ENCODE data around the gene RBM23. TPM values are rescaled to one million over a fixed set of nuclear protein-coding genes. Genes with fewer than 3 reads are reported as not detected.

RBM23 gene
- total and polyA plus RNA-seq, 9 of the 15 experiments (the other 6 are each of a cell fraction or from before 2014, with no cell fraction given): 46.0 to 102 (median 58.5) TPM

- no peak for TF ChIP-seq ZNF280B (CRISPR knock-in tag; IDR thresholded peaks at IDR 0.05)
- no peak for TF ChIP-seq ZNF77 (CRISPR knock-in tag; IDR thresholded peaks at IDR 0.05)
- TF ChIP-seq, protein P1, sequence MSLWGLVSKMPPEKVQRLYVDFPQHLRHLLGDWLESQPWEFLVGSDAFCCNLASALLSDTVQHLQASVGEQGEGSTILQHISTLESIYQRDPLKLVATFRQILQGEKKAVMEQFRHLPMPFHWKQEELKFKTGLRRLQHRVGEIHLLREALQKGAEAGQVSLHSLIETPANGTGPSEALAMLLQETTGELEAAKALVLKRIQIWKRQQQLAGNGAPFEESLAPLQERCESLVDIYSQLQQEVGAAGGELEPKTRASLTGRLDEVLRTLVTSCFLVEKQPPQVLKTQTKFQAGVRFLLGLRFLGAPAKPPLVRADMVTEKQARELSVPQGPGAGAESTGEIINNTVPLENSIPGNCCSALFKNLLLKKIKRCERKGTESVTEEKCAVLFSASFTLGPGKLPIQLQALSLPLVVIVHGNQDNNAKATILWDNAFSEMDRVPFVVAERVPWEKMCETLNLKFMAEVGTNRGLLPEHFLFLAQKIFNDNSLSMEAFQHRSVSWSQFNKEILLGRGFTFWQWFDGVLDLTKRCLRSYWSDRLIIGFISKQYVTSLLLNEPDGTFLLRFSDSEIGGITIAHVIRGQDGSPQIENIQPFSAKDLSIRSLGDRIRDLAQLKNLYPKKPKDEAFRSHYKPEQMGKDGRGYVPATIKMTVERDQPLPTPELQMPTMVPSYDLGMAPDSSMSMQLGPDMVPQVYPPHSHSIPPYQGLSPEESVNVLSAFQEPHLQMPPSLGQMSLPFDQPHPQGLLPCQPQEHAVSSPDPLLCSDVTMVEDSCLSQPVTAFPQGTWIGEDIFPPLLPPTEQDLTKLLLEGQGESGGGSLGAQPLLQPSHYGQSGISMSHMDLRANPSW (CRISPR knock-in tag; IDR thresholded peaks at IDR 0.05): no peak
- peak; percentile 2 for TF ChIP-seq SUPT5H (IDR thresholded peaks at IDR 0.05)
- TF ChIP-seq, protein P2, sequence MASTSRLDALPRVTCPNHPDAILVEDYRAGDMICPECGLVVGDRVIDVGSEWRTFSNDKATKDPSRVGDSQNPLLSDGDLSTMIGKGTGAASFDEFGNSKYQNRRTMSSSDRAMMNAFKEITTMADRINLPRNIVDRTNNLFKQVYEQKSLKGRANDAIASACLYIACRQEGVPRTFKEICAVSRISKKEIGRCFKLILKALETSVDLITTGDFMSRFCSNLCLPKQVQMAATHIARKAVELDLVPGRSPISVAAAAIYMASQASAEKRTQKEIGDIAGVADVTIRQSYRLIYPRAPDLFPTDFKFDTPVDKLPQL (IDR thresholded peaks at IDR 0.05; ENCODE audit: extremely low read depth, insufficient read length): no peak
- TF ChIP-seq MAZ (CRISPR knock-in tag; conservative IDR thresholded peaks at IDR 0.05 in 1 of 2, IDR thresholded peaks at IDR 0.05 in 1 of 2): peak; percentile 10 to 62; a peak in 3 of 4 replicates
- TF ChIP-seq CREBBP (IDR thresholded peaks at IDR 0.05; ENCODE audit: low read depth, low read length): no peak
- no peak for TF ChIP-seq EWSR1 (IDR thresholded peaks at IDR 0.05; ENCODE audit: borderline replicate concordance, low read depth, partially characterized antibody)
- no peak; the same call in 1 of the 2 replicates for TF ChIP-seq EP400 (IDR thresholded peaks at IDR 0.05)
- no peak for TF ChIP-seq CCAR2 (IDR thresholded peaks at IDR 0.05; ENCODE audit: low read depth, low read length)
- no peak for TF ChIP-seq DPF2 (IDR thresholded peaks at IDR 0.05)
- TF ChIP-seq SP2 (IDR thresholded peaks at IDR 0.05; ENCODE audit: extremely low read depth, low read depth, low read length, poor library complexity, severe bottlenecking): no peak
- TF ChIP-seq BACH1 (tag; IDR thresholded peaks at IDR 0.05): no peak
- peak; percentile 71; the same call in 1 of the 2 replicates for TF ChIP-seq ZNF764 (CRISPR knock-in tag; IDR thresholded peaks at IDR 0.05; ENCODE audit: low read depth)
- no peak for TF ChIP-seq ZNF277 (CRISPR knock-in tag; IDR thresholded peaks at IDR 0.05; ENCODE audit: borderline replicate concordance)
- no peak for TF ChIP-seq SREBF1 (IDR thresholded peaks at IDR 0.05; ENCODE audit: borderline replicate concordance, low read depth, low read length)
- no peak for TF ChIP-seq CBFA2T3 (IDR thresholded peaks at IDR 0.05)
- no peak for TF ChIP-seq CXXC5 (CRISPR knock-in tag; IDR thresholded peaks at IDR 0.05)
- TF ChIP-seq NR2C2 (CRISPR knock-in tag; IDR thresholded peaks at IDR 0.05): no peak
- no peak for TF ChIP-seq NR2C2 (tag; IDR thresholded peaks at IDR 0.05)
Measured at GRCh38 chr14:22872033-22872832, 46.7 kb downstream of the RBM23 start (continued).

Measured in K562 (cell line).